Coronary artery (tissue), 2 donors: ENCODE measurements around the gene GRM3.

Experiments
- DNase-seq: peaks from one replicate; pipeline ENCODE4 v3.0.0-alpha.2; 2017; ENCODE audit warnings: low spot score
- H3K27ac ChIP-seq, 2 donors: fragments of 200-600 bp; sonication (generic); one replicate each; pipeline ENCODE4 v1.5.1; 2016 to 2019
- H3K4me3 ChIP-seq: fragments of 200-600 bp; sonication (generic); 2 replicates; pipeline ENCODE4 v1.5.1; 2016; ENCODE audit warnings: mild to moderate bottlenecking, moderate library complexity
- TF ChIP-seq, protein P1 (sequence below): fragments of 200-600 bp; sonication (generic); IDR thresholded peaks from one replicate; pipeline ENCODE4 v1.5.1; 2019; ENCODE audit warnings: antibody characterized with exemption

Gene GRM3

DNA sequence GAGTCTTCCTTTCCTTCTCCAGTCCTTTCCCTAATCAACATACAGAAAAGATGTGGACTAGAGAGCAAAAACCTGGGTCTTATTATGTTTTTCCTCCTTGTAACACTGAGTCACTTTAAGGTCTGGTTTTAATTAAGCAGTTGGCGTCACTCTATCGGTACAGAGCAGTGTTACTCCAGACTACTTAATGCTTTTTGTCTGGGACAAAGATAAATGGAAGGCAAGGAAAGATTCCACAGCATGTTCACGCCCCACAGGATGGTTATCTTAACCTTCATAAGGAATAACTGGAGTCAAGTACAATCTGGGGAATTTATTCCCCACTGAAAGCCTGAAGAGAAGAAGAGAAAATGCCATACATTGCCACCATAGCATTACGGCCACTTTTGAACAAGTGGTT is 270.0 kb downstream of the GRM3 start:
- no peak for DNase-seq

More for the DNA sequence above, 270.0 kb downstream of the GRM3 start:
- Histone ChIP-seq H3K4me3 (no peak overlapping the region), H3K27ac (no peak overlapping the region)
- TF ChIP-seq, protein P1, sequence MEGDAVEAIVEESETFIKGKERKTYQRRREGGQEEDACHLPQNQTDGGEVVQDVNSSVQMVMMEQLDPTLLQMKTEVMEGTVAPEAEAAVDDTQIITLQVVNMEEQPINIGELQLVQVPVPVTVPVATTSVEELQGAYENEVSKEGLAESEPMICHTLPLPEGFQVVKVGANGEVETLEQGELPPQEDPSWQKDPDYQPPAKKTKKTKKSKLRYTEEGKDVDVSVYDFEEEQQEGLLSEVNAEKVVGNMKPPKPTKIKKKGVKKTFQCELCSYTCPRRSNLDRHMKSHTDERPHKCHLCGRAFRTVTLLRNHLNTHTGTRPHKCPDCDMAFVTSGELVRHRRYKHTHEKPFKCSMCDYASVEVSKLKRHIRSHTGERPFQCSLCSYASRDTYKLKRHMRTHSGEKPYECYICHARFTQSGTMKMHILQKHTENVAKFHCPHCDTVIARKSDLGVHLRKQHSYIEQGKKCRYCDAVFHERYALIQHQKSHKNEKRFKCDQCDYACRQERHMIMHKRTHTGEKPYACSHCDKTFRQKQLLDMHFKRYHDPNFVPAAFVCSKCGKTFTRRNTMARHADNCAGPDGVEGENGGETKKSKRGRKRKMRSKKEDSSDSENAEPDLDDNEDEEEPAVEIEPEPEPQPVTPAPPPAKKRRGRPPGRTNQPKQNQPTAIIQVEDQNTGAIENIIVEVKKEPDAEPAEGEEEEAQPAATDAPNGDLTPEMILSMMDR = no peak
